Epithelial cell of esophagus (primary cell): ENCODE measurements around the gene CALCR.
A peak's percentile ranks its signal among the peaks of the same experiment; 100 is the strongest.

Experiments used
- DNase-seq: peaks from one replicate; pipeline ENCODE4 v3.0.0; 2010; ENCODE audit warnings: low read depth
- H3K4me3 ChIP-seq: 2 replicates; pipeline ENCODE4 v1.5.1; 2011; ENCODE audit warnings: mild to moderate bottlenecking, low read length, control low read depth
- CTCF ChIP-seq: IDR thresholded peaks from 2 replicates; pipeline ENCODE4 v1.5.1; 2011; ENCODE audit warnings: low read depth, mild to moderate bottlenecking, low read length, control low read depth, inconsistent platforms; ENCODE audit not compliant: insufficient read depth; ENCODE audit errors: missing control alignments

CALCR gene

GRCh38 chr7:93574646-93575554 is at the start of gene CALCR:
CALCR (minus strand) TSS chr7:93574724; CDS start chr7:93486981, 87,743 bp downstream.
- peak; percentile 14 for DNase-seq
- peak within 1 kb of the TSS; percentile 12 for H3K4me3 ChIP-seq
- no peak for TF ChIP-seq CTCF

GRCh38 chr7:93623816-93624215 is 49.3 kb upstream of the CALCR start:
- no peak for TF ChIP-seq CTCF
- no peak for DNase-seq
- H3K4me3 ChIP-seq: no peak overlapping the region

GRCh38 chr7:93622036-93623033 is 47.8 kb upstream of the CALCR start:
- DNase-seq: peak; percentile 45
- TF ChIP-seq CTCF: peak; percentile 58
- no peak overlapping the region for H3K4me3 ChIP-seq

DNA sequence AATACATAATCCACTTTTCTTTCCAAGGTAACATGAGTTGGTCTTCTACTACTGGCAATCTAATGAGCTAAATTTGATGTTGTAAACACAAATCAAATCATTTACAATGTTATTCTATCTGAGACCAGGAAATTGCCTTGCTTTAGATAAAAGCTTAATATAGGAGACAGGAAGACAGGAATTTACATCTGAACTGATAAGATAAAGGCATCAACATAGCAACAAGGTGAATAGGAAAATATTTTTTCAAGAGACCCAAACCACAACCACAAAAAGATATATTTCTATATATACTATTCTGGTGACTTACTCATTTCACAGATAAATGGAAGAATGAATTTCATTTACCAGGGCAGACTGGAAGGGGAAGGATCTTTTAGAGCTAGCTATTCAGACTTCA is 46.3 kb upstream of the CALCR start:
- TF ChIP-seq CTCF: no peak
- DNase-seq: no peak
- no peak overlapping the region for H3K4me3 ChIP-seq

DNA sequence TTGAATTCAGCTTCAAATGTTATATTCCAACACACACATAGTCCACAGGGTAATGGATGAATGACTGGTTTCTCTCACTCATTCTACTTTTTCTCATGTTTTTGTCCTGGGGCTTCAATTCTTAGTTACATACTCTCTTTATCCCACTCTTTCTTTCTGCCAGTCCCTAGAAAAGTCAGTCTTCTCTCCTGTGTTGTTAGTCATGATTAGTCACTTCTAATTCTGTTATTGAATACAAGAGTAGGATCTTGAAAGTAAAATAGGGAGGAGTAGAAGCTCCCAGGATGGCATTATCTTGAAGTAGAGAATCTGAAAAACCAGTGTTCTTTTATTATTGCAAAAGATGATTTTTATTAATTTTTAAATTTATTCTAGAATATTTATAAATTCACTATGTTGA is 45.5 kb upstream of the CALCR start:
- no peak for TF ChIP-seq CTCF
- DNase-seq: peak; percentile 14
- no peak overlapping the region for H3K4me3 ChIP-seq

- peak; percentile 5 for TF ChIP-seq CTCF
- no peak overlapping the region for H3K4me3 ChIP-seq
- peak; percentile 5 for DNase-seq
Observed at GRCh38 chr7:93601363-93601762, 26.8 kb upstream of the CALCR start.
